Heart left ventricle (tissue), 16 donors: ENCODE results near the gene TFEC. TPM values are rescaled to one million over a fixed set of nuclear protein-coding genes. Genes with fewer than 3 reads are reported as not detected.
"Not testable (repeated sequence)": the region's sequence is repeated elsewhere in the genome, so short reads cannot be mapped to it uniquely, and the experiment has no call there.

Experiments used
- ATAC-seq, 4 donors: fragments of 200-7000 bp; cut with Tn5 transposase; one replicate each; pipeline ENCODE4 v1.9.1; 2020 to 2022; ENCODE audit warnings: moderate library complexity in 4 of 4, mild to moderate bottlenecking in 3 of 4, moderate number of reproducible peaks in 1 of 4
- DNase-seq, 5 donors: peaks; one replicate each; pipeline ENCODE4 v3.0.0-alpha.2; 2020
- H3K27ac ChIP-seq, 12 donors: fragments of 200-600 bp; sonication (generic) in 4 of 12; one replicate each; pipeline versions ENCODE4 v1.5.0 to v1.8.0; 2016 to 2022; ENCODE audit warnings: mild to moderate bottlenecking in 2 of 12
- H3K27me3 ChIP-seq, 9 donors: fragments of 200-600 bp; sonication (generic) in 2 of 9; one replicate each; pipeline versions ENCODE4 v1.5.1 to v1.8.0; 2016 to 2022; ENCODE audit warnings: mild to moderate bottlenecking in 3 of 9
- H3K36me3 ChIP-seq, 9 donors: fragments of 200-600 bp; sonication (generic) in 2 of 9; one replicate each; pipeline versions ENCODE4 v1.5.0 to v1.8.0; 2018 to 2022; ENCODE audit warnings: mild to moderate bottlenecking in 2 of 9
- H3K4me1 ChIP-seq, 12 donors: fragments of 200-600 bp; sonication (generic) in 4 of 12; one replicate each; pipeline versions ENCODE4 v1.5.0 to v1.8.0; 2016 to 2022; ENCODE audit warnings: mild to moderate bottlenecking in 3 of 12
- H3K4me3 ChIP-seq, 12 donors: fragments of 200-600 bp; sonication (generic) in 4 of 12; one replicate each; pipeline versions ENCODE4 v1.5.0 to v1.8.0; 2017 to 2022; ENCODE audit warnings: mild to moderate bottlenecking in 9 of 12, moderate library complexity in 4 of 12
- H3K9me3 ChIP-seq, 12 donors: fragments of 200-600 bp; sonication (generic) in 4 of 12; one replicate each; pipeline versions ENCODE4 v1.5.0 to v1.8.0; 2016 to 2022; ENCODE audit warnings: mild to moderate bottlenecking in 1 of 12
- POLR2A ChIP-seq, 2 donors: fragments of 450-650 bp; IDR thresholded peaks; one replicate each; pipeline ENCODE4 v1.6.1; 2017; ENCODE audit warnings: antibody characterized with exemption in 2 of 2, mild to moderate bottlenecking in 2 of 2, moderate library complexity in 2 of 2
- WGBS, 4 donors: extraction: QIAGEN DNeasy Blood & Tissue Kit in 2 of 4; methylation state at CpG; one replicate each; pipeline versions ENCODE4 v1.1.5 to v1.1.7; 2013 to 2018; 5-methylcytosine and 5-hydroxymethylcytosine counted together
- intact Hi-C, 10 donors: fragments of 100-400 bp; cut with DNase I; formaldehyde crosslinking; loops; one replicate each; pipeline versions ENCODE4 v1.11.1 to v1.14.2; 2022
- polyA plus RNA-seq, 2 donors: library from polyadenylated mRNA; stranded (reverse); fragments of 200-250 nt; gene quantifications; one replicate each; pipeline ENCODE4 v1.2.3, GENCODE V29; 2013
- total RNA-seq, 9 donors: library from RNA; depleted of rRNA in 2 of 9; stranded (reverse); fragments of >200 nt in 2 of 9; fragmentation: NEBNext Ultra II Directional in 3 of 9; extraction: Animal tissue kit (Norgen Biotek cat#: 25700) in 3 of 9; gene quantifications; one replicate each; pipeline versions ENCODE4 v1.1.0 to v1.2.4, GENCODE V29; 2016 to 2023
- TF ChIP-seq, protein P1 (sequence below), 12 donors: fragments of 200-600 bp; sonication (generic) in 4 of 12; IDR thresholded peaks; one replicate each; pipeline versions ENCODE4 v1.5.0 to v1.8.0; 2018 to 2022; ENCODE audit warnings: antibody characterized with exemption in 12 of 12, mild to moderate bottlenecking in 5 of 12
- donor health status: ischemic (EF 13 %, LVEDD 7.1; RV severe dilation, severe dysfunction).
- donor health status: healthy with polysubstance abuse.
- donor health status: DM: no; HTN: yes; CAD: no.
- donor health status: DM: no; HTN: no; CAD: no.
- donor health status: ischemic (EF 25% LVEDD 6.9; RV normal size, moderate dysfunction).
- donor health status: ischemic (EF 25% LVEDD 5.7; RV mildly dilated, moderate dysfunction).
- donor health status: healthy.
- donor health status: DM: yes; HTN: yes; CAD: no.
- donor health status: ischemic (EF 35%, LVEDD 5.7; RV mildly dilated, moderate dysfunction).
- donor health status: nonischemic (EF 11% LVEDD 7.7; RV severe dilation, severe dysfunction).
- donor health status: DM: yes; HTN: yes; CAD: no.
- donor health status: PGD.
- donor health status: ischemic (EF 29% LVEDD 5.4; RV normal size, mild dysfunction).
- donor health status: nonischemic (EF 23%, LVEDD 6.1; RV moderate dilation, normal function).

Gene TFEC
- total and polyA plus RNA-seq, 11 donors: 0.42 to 15.4 (median 0.87) TPM

DNA sequence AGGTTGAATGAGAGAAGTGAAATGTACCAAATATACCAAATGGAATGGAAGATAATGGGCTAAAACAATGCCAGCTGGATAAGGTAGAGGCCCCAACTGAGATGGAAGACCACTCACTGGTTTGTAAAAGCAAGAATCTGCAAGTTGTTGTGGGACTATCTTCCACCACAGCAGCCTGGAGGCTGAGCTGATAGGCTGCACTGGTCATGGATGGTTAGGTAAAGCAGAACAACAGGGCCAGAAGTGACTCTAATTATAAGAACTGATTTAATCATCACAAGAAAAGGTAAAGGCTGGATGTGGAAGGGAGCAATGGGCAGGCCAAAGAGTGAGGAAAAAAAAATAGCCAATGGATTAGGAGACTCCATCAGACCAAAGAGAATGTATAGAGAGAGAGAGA is 11.8 kb downstream of the TFEC start:
- Histone ChIP-seq H3K36me3 (no peaks in the 10 kb centered on the region), H3K4me1 (peaks cover 0 to 14% (median 0%) of the 10 kb centered on the region in 12 donors), H3K4me3 (no peak overlapping the region), H3K27ac (no peak overlapping the region), H3K27me3 (no peaks in the 10 kb centered on the region), H3K9me3 (no peaks in the 10 kb centered on the region)
- TF ChIP-seq, protein P1, sequence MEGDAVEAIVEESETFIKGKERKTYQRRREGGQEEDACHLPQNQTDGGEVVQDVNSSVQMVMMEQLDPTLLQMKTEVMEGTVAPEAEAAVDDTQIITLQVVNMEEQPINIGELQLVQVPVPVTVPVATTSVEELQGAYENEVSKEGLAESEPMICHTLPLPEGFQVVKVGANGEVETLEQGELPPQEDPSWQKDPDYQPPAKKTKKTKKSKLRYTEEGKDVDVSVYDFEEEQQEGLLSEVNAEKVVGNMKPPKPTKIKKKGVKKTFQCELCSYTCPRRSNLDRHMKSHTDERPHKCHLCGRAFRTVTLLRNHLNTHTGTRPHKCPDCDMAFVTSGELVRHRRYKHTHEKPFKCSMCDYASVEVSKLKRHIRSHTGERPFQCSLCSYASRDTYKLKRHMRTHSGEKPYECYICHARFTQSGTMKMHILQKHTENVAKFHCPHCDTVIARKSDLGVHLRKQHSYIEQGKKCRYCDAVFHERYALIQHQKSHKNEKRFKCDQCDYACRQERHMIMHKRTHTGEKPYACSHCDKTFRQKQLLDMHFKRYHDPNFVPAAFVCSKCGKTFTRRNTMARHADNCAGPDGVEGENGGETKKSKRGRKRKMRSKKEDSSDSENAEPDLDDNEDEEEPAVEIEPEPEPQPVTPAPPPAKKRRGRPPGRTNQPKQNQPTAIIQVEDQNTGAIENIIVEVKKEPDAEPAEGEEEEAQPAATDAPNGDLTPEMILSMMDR (IDR thresholded peaks at IDR 0.05): no peak
- no peak for TF ChIP-seq POLR2A (IDR thresholded peaks at IDR 0.05)
- DNase-seq (no peak), ATAC-seq (no peak)
- intact Hi-C loops: no loop called here

- intact Hi-C loops: no loop called here
- H3K36me3 ChIP-seq: no peaks in the 10 kb centered on the region
- TF ChIP-seq, protein P1 (IDR thresholded peaks at IDR 0.05): no peak
- no peak for TF ChIP-seq POLR2A (IDR thresholded peaks at IDR 0.05)
- DNase-seq (no peak), ATAC-seq (no peak)
- no peaks in the 10 kb centered on the region for H3K27me3 ChIP-seq
- H3K4me1 ChIP-seq: peaks cover 0 to 12% (median 0%) of the 10 kb centered on the region in 12 donors
- H3K4me3 ChIP-seq: no peak overlapping the region
- no peak overlapping the region for H3K27ac ChIP-seq
- no peaks in the 10 kb centered on the region for H3K9me3 ChIP-seq
Observed at GRCh38 chr7:116013675-116014074, 16.9 kb downstream of the TFEC start.

- Histone ChIP-seq H3K27ac (no peak overlapping the region), H3K4me1 (peaks cover 0 to 12% (median 0%) of the 10 kb centered on the region in 12 donors), H3K9me3 (no peaks in the 10 kb centered on the region), H3K27me3 (no peaks in the 10 kb centered on the region), H3K4me3 (no peak overlapping the region), H3K36me3 (no peaks in the 10 kb centered on the region)
- TF ChIP-seq POLR2A (IDR thresholded peaks at IDR 0.05): no peak
- DNase-seq (no peak), ATAC-seq (no peak)
- WGBS, 4 donors: 0% methylated on average over 1 of the region's 1 CpG
- intact Hi-C loops: no loop called here
Observed at GRCh38 chr7:116011584-116011983, 19.0 kb downstream of the TFEC start.

DNA sequence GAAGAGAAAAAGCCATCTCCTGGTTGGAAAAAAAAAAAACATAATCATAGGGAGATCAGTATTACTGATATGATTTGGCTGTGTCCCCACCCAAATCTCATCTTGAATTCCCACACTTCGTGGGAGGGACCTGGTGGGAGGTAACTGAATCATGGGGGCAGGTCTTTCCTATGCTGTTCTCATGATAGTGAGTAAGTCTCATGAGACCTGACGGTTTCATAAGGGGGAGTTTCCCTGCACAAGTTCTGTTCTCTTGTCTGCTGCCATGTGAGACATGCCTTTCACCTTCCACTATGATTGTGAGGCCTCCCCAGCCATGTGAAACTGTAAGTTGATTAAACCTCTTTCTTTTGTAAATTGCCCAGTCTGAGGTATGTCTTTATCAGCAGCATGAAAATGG is 25.8 kb downstream of the TFEC start:
- H3K27ac ChIP-seq, ATAC-seq, H3K4me3 ChIP-seq, DNase-seq, H3K36me3 ChIP-seq, H3K4me1 ChIP-seq, intact Hi-C loops, H3K27me3 ChIP-seq: not testable (repeated sequence)
- WGBS, 4 donors: 48 to 71% (median 66%) methylated on average over 2 of the region's 2 CpGs
- peaks cover 0 to 32% (median 5%) of the 10 kb centered on the region in 12 donors for H3K9me3 ChIP-seq

- no peak for DNase-seq
- H3K9me3 ChIP-seq: peaks cover 0 to 12% (median 0%) of the 10 kb centered on the region in 12 donors
- no peaks in the 10 kb centered on the region for H3K27me3 ChIP-seq
- no peaks in the 10 kb centered on the region for H3K4me1 ChIP-seq
- 42 to 54% (median 51%) methylated on average over 4 of the region's 4 CpGs for WGBS, 4 donors
- H3K36me3 ChIP-seq: no peaks in the 10 kb centered on the region
- intact Hi-C loops: no loop called here
- H3K4me3 ChIP-seq: no peak overlapping the region
- no peak overlapping the region for H3K27ac ChIP-seq
- ATAC-seq: no peak
- TF ChIP-seq POLR2A (IDR thresholded peaks at IDR 0.05): no peak
- TF ChIP-seq, protein P1 (IDR thresholded peaks at IDR 0.05): no peak
Observed at GRCh38 chr7:115997221-115997620, 33.3 kb downstream of the TFEC start.
